K562 (cell line): Measurements from ENCODE around the gene FRK.

ENCODE experiments used
- CTCF ChIP-seq, 3 experiments: IDR thresholded peaks in 2 of 3; conservative IDR thresholded peaks in 1 of 3; 2 replicates each; pipeline ENCODE4 v1.5.1; 2011 to 2012; ENCODE audit warnings: low read length in 3 of 3, mild to moderate bottlenecking in 3 of 3, control low read depth in 2 of 3, improper control_type of control experiment in 1 of 3, inconsistent platforms in 1 of 3, low read depth in 1 of 3, mixed read lengths in 1 of 3, moderate library complexity in 1 of 3; ENCODE audit not compliant: insufficient read depth in 2 of 3
- MEF2A ChIP-seq: IDR thresholded peaks from 2 replicates; pipeline ENCODE4 v1.6.1; 2011; ENCODE audit warnings: low read depth, mild to moderate bottlenecking, low read length, moderate library complexity; ENCODE audit not compliant: control insufficient read depth

GRCh38 chr6:116101790-116102189, 41.1 kb upstream of the FRK start:
- TF ChIP-seq CTCF (IDR thresholded peaks at IDR 0.05 in 2 of 3, conservative IDR thresholded peaks at IDR 0.05 in 1 of 3; ENCODE audit: insufficient read depth in 2 of 3, low read depth in 1 of 3, low read length in 3 of 3) (no peak), MEF2A (no peak)
